Small intestine (tissue), 7 donors: ENCODE measurements around the gene ILKAP. TPM values are rescaled to one million over a fixed set of nuclear protein-coding genes. Genes with fewer than 3 reads are reported as not detected.

ENCODE experiments used
- DNase-seq, 2 donors: peaks; one replicate each; pipeline versions ENCODE4 v3.0.0 to v3.0.0-alpha.2; 2013
- FAIRE-seq: peaks from 2 replicates; lab custom pipeline; 2012; peaks lifted over from hg19 to GRCh38; lab: Jason Lieb, UNC
- H3K27ac ChIP-seq, 3 donors: one replicate each; pipeline ENCODE4 v1.5.1; 2013; ENCODE audit warnings: low read length in 2 of 3, mild to moderate bottlenecking in 2 of 3, control low read depth in 1 of 3, inconsistent platforms in 1 of 3, low read depth in 1 of 3, moderate library complexity in 1 of 3
- H3K27me3 ChIP-seq, 3 donors: one replicate each; pipeline ENCODE4 v1.6.1; 2013; ENCODE audit warnings: low read length in 3 of 3, inconsistent platforms in 1 of 3; ENCODE audit not compliant: control insufficient read depth in 3 of 3, insufficient read depth in 3 of 3
- H3K36me3 ChIP-seq, 3 donors: one replicate each; pipeline ENCODE4 v1.6.1; 2013; ENCODE audit warnings: low read length in 3 of 3, inconsistent platforms in 1 of 3, low read depth in 1 of 3, mild to moderate bottlenecking in 1 of 3, moderate library complexity in 1 of 3; ENCODE audit not compliant: control insufficient read depth in 3 of 3, insufficient read depth in 2 of 3
- H3K4me1 ChIP-seq, 3 donors: one replicate each; pipeline ENCODE4 v1.6.1; 2013; ENCODE audit warnings: low read length in 2 of 3, inconsistent platforms in 1 of 3, low read depth in 1 of 3, mild to moderate bottlenecking in 1 of 3, moderate library complexity in 1 of 3; ENCODE audit not compliant: control insufficient read depth in 3 of 3, insufficient read depth in 2 of 3
- H3K4me3 ChIP-seq, 3 donors: one replicate each; pipeline ENCODE4 v1.5.1; 2013; ENCODE audit warnings: low read length in 3 of 3, control low read depth in 1 of 3, inconsistent platforms in 1 of 3, low read depth in 1 of 3, mild to moderate bottlenecking in 1 of 3, moderate library complexity in 1 of 3
- H3K9me3 ChIP-seq, 2 donors: one replicate each; pipeline ENCODE4 v1.6.1; 2013; ENCODE audit warnings: low read depth in 1 of 2, low read length in 1 of 2; ENCODE audit not compliant: control insufficient read depth in 2 of 2, insufficient read depth in 1 of 2
- WGBS, 3 donors: extraction: QIAGEN DNeasy Blood & Tissue Kit; methylation state at CpG; one replicate each; pipeline ENCODE4 v1.1.7; 2013; 5-methylcytosine and 5-hydroxymethylcytosine counted together
- polyA plus RNA-seq, 4 donors: library from polyadenylated mRNA; stranded (reverse) in 3 of 4; unstranded in 1 of 4; fragments of 200-250 nt in 3 of 4; fragments of 120-200 nt in 1 of 4; gene quantifications; one replicate each; pipeline versions ENCODE4 v1.2.1 to v1.2.3, GENCODE V29; 2013
- donor health status: healthy with polysubstance abuse.
- donor health status: control.
- donor health status: control.
- donor health status: Bipolar disorder and iron deficiency.
- donor health status: healthy.

ILKAP gene
- polyA plus RNA-seq, 4 donors, result 37.6 to 66.0 (median 46.8) TPM

DNA sequence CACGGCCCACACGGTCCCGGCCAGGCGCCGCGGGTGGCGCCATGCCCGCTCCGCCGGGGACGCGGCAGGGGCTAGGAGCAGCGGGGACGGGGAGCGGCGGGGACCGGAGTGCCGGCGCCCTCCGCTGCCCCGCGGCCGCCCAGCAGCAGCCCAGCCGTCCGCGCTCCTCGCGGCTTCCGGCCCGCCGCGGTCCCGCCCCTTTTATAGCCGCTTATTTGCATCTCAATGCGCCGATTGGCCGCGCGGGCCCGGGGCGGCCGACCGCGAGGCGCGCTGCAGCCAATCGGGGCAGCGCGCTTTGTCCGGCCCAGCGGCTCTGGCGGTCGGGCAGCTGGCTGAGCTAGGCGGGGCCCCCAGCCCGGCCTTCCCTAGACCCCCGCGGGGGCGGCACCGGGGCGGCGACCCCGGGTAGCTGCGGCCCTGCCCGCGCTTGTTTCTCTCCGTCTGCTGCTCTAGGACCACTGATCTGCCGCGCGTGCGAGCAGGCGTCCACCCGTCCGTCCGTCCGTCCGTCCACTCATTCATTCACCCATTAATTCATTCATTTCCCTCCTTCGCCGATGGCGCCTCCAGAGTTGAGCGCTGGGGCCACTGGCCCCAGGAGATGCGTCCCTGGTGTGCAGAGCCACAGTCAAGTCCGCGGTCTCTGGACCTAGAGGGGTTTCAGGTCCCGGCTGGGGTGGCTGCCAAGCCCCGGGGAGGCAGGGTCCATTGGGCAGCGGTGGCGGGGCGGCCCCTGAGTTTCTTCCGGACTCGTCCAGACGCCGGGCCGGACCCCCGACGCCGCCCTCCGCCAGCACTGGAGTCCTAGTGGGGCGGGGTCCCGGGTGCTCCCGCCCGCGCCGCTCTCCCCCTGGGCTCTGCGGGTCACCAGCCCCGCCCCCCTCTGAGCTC lies 36.6 kb upstream of the ILKAP start, which contains the start of gene HES6:
TSS of gene HES6 (minus strand) at position 176 of the 894 bp plus-strand sequence. CDS start at position 43, 133 bp downstream.
- FAIRE-seq (no peak), DNase-seq (peak; percentile 89 to 96)
- Histone ChIP-seq H3K4me1 (peaks cover 0 to 29% (median 3%) of the 10 kb centered on the region in 3 donors), H3K4me3 (peak within 1 kb of the TSS in 2 of 3 donors; percentile 42 to 81), H3K36me3 (peaks cover 0 to 5% (median 0%) of the 10 kb centered on the region in 3 donors), H3K9me3 (peaks cover 0 to 5% of the 10 kb centered on the region in 2 donors), H3K27ac (peak within 1 kb of the TSS; percentile 44 to 74 (median 50)), H3K27me3 (peaks cover 0 to 22% (median 0%) of the 10 kb centered on the region in 3 donors)
- WGBS, 3 donors, result 0 to 1% (median 1%) methylated on average over 70 to 105 of the region's 105 CpGs

DNA sequence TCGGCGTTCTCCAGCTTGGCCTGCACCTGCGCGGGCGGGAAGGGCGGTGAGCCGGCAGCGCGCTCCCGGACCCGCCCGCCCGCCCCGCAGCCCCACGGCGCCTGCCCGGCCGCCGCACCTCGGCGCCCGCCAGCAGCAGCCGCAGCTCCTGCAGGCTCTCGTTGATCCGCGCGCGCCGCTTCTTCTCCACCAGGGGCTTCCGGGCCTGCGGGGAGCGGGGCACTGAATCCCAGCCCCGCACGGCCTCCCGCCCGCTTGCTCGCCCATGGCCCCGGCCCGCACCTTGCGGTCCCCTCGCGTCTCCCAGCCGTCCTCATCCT lies 36.0 kb upstream of the ILKAP start:
- FAIRE-seq (no peak), DNase-seq (peak in 1 of 2 donors; percentile 18)
- Histone ChIP-seq H3K4me3 (peak overlapping the region in 2 of 3 donors; percentile 14 to 81), H3K9me3 (peaks cover 0 to 5% of the 10 kb centered on the region in 2 donors), H3K27me3 (peaks cover 0 to 22% (median 0%) of the 10 kb centered on the region in 3 donors), H3K36me3 (peaks cover 0 to 3% (median 0%) of the 10 kb centered on the region in 3 donors), H3K4me1 (peaks cover 0 to 29% (median 3%) of the 10 kb centered on the region in 3 donors), H3K27ac (peak overlapping the region in 2 of 3 donors; percentile 50 to 74)
- 0 to 1% (median 0%) methylated on average over 5 to 43 of the region's 43 CpGs for WGBS, 3 donors

DNA sequence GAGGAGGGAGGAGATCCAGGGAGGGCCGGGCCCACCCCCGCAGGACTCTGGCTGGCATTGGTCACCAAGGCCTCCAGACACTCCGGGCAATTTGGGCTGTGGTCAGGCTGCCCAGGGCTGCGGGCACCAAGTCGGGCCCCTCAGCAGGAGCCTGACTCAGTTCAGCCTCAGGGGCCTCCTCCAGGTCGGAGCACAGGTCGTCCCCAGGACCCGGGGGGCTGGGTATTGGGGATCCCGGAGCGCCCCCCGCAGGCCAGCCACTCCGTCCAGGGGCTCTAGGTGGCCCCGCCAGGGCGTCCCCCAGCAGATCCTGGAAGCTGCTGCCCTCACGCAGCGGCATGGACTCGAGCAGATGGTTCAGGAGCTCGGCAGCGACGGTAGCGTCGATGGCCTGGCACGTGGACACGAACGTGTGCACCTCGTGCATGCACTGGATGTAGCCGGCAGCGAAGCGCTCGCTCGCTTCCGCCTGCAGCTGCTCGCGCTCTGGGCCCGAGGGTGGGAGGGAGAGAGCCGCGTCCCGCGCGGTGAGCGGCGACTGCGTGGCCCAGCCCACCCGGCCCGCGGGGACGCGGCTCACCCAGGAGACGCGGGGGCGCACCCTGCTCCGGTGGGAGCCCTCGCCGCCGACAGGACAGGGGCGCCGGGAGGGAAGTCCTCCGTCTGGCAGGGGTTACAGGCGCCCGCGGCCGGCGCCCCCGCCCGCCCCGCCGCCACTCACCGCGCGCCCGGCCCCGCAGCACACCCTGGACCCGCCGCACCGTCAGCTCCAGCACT lies 35.5 kb upstream of the ILKAP start:
- peaks cover 0 to 5% of the 10 kb centered on the region in 2 donors for H3K9me3 ChIP-seq
- 19 to 25% (median 21%) methylated on average over 34 to 75 of the region's 75 CpGs for WGBS, 3 donors
- DNase-seq (peak; percentile 45 to 65), FAIRE-seq (no peak)
- no peak overlapping the region for H3K27ac ChIP-seq
- H3K4me3 ChIP-seq, result peak overlapping the region in 1 of 3 donors; percentile 81
- H3K36me3 ChIP-seq, result peaks cover 0 to 3% (median 0%) of the 10 kb centered on the region in 3 donors
- H3K4me1 ChIP-seq, result peaks cover 0 to 29% (median 3%) of the 10 kb centered on the region in 3 donors
- H3K27me3 ChIP-seq, result peaks cover 0 to 22% (median 0%) of the 10 kb centered on the region in 3 donors

DNA sequence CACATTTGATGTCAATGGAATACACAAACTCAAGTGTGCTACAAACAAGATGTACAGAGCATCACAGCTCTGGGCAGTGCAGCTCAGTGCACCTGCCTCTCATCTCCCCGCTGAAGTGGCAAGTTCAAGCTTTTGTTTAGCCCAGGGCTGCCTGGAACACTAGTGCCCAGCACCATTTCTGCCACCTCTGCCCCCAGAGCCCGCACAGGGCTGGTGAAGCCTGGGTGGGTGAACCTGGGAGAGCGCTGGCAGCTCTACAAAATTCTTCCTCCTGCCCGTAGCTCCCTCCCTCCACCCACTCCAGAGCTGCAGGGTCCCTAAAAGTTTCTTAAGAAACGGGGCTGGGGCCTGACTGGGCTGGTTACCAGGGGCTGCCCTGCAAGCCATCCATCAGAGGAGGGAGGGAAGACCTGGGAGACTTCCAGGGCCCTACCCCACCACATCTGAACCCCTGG lies 34.8 kb upstream of the ILKAP start:
- Histone ChIP-seq H3K4me3 (no peak overlapping the region), H3K27ac (no peak overlapping the region), H3K36me3 (no peaks in the 10 kb centered on the region), H3K4me1 (peaks cover 0 to 25% (median 3%) of the 10 kb centered on the region in 3 donors), H3K9me3 (peaks cover 0 to 5% of the 10 kb centered on the region in 2 donors), H3K27me3 (peaks cover 0 to 22% (median 0%) of the 10 kb centered on the region in 3 donors)
- no peak for FAIRE-seq
- WGBS, 3 donors, result 89 to 94% (median 90%) methylated on average over 5 of the region's 5 CpGs
- DNase-seq, result no peak

DNA sequence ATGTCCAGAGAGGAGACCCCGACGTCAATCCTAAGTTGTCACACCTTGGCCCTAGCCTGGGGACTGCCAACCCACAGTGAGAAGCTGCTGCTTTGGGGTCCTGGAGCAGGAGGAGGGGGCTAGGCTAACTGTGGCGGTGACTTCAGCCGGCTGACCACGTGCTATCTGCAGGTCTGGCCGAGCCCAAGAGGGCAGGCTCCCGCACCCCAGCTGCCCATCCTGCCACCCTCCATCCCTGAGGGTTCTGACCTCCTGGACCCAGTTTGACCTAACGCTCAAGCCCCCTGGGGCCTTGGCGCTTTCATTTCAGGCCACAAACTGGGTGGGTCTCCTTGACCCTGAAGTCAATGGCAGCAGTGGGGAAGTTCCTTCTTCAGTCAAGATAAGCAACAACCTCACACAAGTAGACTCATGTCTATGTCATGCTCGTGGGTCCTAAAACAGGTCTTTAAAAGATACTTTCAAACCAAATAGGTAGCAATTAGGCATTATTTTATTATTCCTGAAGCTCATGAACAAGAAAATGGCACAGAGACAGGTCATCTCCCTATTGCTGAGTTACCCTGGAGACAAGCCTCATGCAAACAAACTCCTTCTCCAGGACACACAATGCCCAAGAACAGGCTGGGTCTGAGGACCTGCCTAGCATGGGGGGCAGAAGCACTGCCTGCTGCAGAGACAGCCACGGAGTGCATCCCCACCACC lies 34.1 kb upstream of the ILKAP start:
- Histone ChIP-seq H3K27ac (no peak overlapping the region), H3K27me3 (peaks cover 0 to 22% (median 0%) of the 10 kb centered on the region in 3 donors), H3K4me3 (no peak overlapping the region), H3K36me3 (no peaks in the 10 kb centered on the region), H3K9me3 (peaks cover 0 to 5% of the 10 kb centered on the region in 2 donors), H3K4me1 (peaks cover 0 to 18% (median 3%) of the 10 kb centered on the region in 3 donors)
- FAIRE-seq (no peak), DNase-seq (no peak)
- WGBS, 3 donors, result 85 to 91% (median 88%) methylated on average over 11 of the region's 11 CpGs

DNA sequence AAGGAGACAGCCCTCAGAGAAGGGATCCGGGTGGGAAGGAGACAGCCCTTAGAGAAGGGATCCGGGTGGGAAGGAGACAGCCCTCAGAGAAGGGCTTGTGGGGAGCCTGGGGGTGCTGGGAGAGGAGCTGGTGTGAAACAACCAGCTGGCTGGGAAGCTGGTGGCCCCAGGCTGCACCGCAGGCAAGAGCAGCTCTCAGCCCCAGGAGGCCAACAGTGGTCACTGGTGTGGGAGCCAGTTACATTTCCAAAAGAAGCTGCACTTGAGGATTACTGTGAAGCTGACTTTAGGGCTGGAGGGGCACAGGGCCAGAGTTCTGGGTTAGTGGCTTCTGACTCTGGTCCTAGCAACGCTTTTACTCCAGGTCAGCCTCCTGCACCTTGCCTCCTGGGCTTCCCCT lies 33.1 kb upstream of the ILKAP start:
- Histone ChIP-seq H3K4me1 (peaks cover 0 to 10% (median 3%) of the 10 kb centered on the region in 3 donors), H3K36me3 (no peaks in the 10 kb centered on the region), H3K27me3 (peaks cover 0 to 28% (median 0%) of the 10 kb centered on the region in 3 donors), H3K9me3 (peaks cover 0 to 5% of the 10 kb centered on the region in 2 donors), H3K4me3 (no peak overlapping the region), H3K27ac (no peak overlapping the region)
- DNase-seq (no peak), FAIRE-seq (no peak)
- 84 to 90% (median 85%) methylated on average over 4 of the region's 4 CpGs for WGBS, 3 donors

DNA sequence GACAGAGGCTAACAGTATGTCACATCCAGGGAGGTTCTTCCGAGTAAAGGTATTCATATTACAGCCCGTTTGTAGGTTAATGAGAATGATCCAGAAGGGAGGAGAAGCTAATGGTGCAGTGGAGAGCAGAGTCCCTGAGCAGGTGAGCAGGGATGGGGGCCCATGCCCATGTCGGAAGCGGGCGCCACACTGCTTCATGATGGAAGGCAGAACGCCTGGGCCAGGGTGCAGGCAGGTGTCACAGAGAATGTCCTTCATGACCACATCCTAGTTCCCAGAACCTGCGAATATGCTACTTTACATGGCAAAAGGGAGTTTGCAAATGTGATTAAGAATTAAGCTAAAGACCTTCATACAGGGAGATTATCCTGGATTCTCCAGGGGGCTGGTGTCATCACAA lies 32.4 kb upstream of the ILKAP start:
- Histone ChIP-seq H3K4me1 (peaks cover 0 to 13% (median 3%) of the 10 kb centered on the region in 3 donors), H3K36me3 (no peaks in the 10 kb centered on the region), H3K27me3 (peaks cover 0 to 34% (median 0%) of the 10 kb centered on the region in 3 donors), H3K27ac (no peak overlapping the region), H3K9me3 (peaks cover 0 to 5% of the 10 kb centered on the region in 2 donors), H3K4me3 (no peak overlapping the region)
- no peak for FAIRE-seq
- DNase-seq, result no peak
- WGBS, 3 donors, result 83 to 92% (median 87%) methylated on average over 7 of the region's 7 CpGs
